Left kidney (tissue), 2 donors: ENCODE data around the gene SLC12A8. TPM values are rescaled to one million over a fixed set of nuclear protein-coding genes. Genes with fewer than 3 reads are reported as not detected.

Source experiments
- DNase-seq: peaks from one replicate; pipeline ENCODE4 v3.0.0-alpha.2; 2013
- polyA plus RNA-seq: library from polyadenylated mRNA; unstranded; fragments of 120-200 nt; gene quantifications from one replicate; pipeline ENCODE4 v1.2.1, GENCODE V29; 2013; ENCODE audit not compliant: insufficient read length

The SLC12A8 gene
- polyA plus RNA-seq, 1 donor, result 7.7 TPM

GRCh38 chr3:125154110-125154509 is 58.4 kb downstream of the SLC12A8 start:
- DNase-seq, result no peak

GRCh38 chr3:125152951-125153350 is 59.6 kb downstream of the SLC12A8 start:
- DNase-seq, result no peak

DNA sequence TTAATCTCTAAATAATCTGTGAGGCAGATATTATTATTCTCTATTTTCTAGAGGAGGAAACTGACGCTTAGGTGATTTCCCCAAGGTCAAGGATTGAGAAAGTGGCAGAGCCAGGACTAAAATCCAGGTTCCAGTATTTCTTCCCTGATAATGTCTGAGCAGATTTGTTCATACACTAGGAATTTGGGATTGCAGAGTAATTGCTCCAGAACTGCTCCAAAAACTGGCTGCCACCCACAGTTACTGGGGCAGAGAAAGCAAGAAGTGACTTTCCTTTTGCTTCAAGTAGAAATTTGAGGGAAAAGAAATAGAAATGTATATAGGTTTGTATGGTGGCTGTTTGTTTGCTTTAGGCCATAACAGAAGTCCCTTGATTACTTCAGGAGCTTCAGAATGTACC is 60.6 kb downstream of the SLC12A8 start:
- no peak for DNase-seq

DNA sequence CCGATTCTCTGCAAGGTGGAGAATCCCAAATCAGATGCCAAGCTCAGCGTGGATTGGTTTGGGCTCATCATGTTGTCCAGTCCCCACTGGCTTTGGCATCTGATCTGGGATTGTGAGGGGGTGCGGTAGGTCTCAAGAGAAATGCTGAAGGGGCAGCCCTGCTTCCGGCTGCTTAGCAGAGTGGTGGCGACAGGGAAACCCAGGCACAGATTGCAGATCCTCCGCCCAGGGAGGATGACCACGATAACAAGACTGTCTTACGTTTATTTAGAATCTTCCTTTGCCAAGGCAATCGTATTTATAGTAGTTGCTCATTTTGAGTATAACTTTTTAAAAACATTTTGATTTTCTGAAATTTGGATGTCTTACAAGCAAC is 61.1 kb downstream of the SLC12A8 start:
- no peak for DNase-seq

- DNase-seq, result no peak
Measured at GRCh38 chr3:125150525-125151441, 61.8 kb downstream of the SLC12A8 start.

DNA sequence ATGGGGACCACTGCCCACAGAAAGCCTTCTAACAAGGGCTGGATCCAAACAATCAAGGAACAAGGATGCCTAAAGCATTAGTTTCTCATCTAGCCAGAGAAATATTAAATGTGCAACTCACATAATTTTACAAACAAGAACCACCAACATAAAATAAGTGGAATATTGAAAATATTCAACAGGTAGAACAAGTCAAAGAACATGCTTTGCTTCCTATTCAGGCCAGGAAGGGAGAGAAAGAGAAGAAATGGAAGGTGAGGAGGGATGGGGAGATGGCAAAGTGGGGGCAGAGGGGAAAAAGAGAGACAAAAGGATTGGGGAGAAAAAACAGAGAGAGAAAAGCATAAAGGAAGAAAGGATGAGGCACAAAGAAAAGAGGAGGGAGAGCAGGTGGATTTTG is 63.1 kb downstream of the SLC12A8 start:
- no peak for DNase-seq

- DNase-seq, result no peak
Measured at GRCh38 chr3:125148836-125149235, 63.7 kb downstream of the SLC12A8 start.

DNA sequence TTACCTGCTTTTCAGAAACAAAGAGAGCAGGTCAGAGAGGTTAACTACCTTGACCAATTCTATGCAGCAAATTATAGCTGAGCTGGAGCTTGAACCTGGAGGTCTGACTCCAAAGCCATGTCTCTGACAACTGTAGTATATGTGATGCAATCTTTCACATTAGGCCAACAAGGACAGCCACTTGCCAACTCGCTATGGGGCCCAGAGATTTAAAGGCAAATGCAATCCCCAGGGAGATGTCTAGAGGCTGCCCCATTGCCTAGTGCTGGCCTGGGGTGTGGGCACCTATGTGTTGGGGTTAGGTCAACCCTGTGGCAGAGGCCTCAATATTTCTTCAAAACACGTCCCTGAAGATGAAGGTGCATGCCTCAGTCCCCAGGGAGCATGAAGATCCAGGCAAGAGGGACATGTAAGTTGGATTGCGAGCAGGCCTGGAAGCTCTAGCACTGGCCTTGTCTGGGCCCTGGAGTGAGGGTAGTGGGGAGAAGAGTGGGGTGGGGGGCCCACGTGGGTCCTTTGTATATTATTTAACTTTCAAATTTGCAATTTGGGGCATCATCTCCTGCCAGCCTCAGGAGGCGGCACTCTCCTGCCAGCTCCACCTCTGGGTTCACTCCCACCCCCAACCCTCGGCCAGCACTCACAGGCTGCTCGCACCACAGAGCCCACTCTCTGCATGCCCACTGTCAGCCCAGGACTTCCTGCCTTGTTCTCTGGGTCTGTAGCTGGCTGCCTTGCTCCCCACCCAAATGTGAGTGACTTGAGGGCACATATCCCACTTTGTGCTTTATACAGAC is 64.3 kb downstream of the SLC12A8 start:
- no peak for DNase-seq

- no peak for DNase-seq
Measured at GRCh38 chr3:125147491-125147820, 65.1 kb downstream of the SLC12A8 start.

DNA sequence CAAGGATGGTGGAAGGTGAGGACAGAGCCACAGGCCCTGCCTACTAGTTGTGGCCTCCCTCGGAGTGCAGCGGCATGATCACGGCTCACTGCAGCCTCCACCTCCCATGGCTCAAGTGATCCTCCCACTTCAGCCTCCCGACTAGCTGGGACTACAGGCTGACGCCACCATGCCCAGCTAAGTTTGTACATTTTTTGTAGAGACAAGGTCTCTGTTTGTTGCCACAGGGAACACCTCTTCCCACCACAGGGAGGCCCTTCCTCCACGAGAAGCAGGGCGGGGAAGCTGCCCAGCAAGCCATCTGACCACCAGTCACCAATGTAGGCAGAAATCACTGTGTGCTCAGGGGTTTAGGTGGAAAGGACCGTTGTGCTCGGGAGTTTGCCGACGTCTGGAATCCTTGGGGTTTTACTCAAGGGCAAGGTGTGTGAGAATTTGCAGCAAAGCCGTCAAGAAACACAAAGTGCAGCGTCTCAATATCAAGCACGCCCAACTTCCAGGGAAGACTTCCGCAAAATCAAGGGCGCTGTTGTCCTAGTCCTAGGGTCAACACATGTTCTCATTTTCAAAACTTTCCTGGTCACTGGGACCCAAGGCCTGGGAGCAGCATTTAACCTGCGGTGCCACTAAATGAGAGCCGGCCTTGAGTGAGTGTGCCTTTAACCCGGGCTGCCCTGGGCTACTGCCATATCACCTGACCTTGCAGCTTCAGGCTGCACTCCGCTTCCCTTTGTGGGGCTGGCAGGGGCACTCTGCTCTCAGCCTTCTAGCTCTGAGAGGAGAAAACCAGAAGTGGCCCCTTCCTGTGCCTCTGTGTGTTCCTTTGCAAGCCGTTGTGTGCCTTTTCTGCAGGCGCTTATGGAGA is 65.7 kb downstream of the SLC12A8 start:
- DNase-seq, result no peak

DNA sequence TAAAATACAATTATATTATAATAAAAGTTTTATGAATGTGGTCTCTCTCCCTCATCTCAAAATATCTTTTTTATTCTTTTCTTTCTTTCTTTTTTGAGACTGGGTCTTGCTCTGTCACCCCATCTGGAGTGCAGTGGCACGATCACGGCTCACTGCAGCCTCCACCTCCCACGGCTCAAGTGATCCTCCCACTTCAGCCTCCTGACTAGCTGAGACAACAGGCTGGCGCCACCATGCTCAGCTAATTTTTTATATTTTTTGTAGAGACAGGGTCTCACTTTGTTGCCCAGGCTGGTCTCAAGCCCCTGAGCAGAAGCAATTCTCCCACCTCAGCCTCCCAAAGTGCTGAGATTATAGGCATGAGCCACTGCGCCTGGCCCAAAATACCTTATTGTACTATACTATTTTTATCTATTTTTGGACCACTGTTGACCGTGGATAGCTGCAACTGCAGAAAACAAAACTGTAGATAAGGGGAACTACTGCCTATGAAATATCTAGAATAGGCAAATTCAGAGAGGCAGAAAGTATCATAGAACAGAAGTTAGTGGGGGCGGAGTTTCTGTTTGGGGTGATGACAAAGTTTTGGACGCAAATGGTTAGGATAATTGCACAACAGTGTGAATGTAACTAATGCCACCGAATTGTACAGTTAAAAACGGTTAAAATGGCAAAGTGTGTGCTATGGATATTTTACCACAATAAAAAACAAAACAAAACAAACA is 66.6 kb downstream of the SLC12A8 start:
- DNase-seq, result no peak

DNA sequence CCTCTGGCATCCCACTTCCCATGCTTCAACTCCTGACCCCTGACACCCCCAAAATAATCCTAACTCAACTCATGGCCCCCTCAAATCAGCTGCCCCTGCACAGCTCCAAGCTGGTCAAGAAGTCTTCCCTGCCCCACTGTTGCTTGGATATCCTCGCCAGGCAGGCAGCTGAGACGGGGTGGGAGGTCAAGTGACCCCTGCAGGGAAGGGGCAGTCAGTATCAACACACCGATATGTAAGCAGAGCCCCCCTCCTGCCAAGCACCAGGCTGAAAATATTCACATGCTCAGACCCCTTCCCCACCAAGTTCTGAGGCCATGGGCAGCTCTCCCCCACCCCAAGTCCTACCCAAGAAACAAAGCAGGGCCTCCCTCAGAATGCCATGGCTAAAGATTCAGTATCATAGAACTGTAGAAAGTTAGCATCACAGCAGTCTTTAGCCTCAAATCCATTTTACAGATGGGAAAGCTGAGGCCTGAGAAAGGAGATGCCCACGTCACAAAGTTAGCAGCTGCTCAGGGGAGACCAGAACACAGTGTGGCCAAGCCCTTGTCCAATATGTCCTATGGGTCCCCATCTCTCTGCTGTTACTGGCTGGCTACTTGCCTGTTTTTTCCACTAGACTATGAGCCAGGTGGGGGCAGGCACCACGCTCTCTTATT is 67.8 kb downstream of the SLC12A8 start:
- no peak for DNase-seq

DNA sequence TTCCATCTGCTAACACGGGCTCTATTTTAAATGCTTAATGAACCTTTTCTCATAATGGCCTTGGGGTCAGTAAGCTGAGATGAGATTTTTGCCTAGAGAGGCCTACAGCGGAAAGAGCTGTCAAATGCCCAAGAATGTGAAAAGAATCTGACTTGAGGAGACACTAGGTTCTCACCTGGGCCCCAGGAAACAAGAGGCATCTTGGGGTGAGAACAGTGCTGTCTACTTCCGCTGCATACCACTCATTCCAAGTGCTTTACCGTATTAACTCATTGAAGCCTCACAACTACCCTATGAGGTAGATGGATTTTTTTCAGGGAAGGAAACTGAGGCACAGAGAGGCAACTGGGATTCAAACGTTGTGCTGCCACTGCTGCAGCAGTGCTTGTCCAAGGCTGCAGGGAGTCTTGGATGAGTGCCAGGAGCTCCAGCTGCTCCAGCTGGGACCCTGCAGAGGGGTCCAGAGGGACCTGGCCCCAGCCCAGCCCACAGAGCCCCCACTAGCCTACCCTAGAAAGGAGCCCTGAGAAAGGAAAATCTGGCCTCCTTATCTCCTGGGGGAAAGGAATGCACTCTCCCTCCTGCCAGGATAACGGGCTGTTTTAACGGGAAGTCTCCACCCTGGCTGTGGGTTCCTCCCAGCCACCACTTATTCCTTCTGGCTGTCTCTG is 68.4 kb downstream of the SLC12A8 start:
- DNase-seq, result no peak

- DNase-seq, result no peak
Measured at GRCh38 chr3:125143538-125143937, 69.0 kb downstream of the SLC12A8 start.

DNA sequence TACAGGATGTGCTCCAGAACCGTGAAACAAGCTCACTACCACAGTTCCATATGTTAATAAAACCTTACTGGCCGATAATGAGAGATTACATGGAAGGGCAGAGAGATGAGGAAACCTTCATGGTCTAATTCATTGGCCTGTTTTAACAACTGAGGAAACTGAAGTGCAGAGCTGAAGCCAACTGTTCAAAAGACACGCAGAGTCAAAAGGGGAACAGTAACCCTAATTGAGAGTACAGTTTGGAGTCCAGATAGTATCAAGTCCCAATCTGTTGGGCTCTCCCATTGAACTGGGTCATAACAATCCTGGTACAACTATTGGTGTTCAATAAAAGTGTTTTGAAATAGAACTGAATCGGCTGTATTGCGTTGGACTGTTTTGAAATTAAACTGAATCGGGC is 69.6 kb downstream of the SLC12A8 start:
- DNase-seq, result no peak

- no peak for DNase-seq
Measured at GRCh38 chr3:125142420-125142778, 70.1 kb downstream of the SLC12A8 start.

GRCh38 chr3:125141596-125142419 is 70.7 kb downstream of the SLC12A8 start:
- DNase-seq, result no peak

GRCh38 chr3:125140818-125141595 is 71.5 kb downstream of the SLC12A8 start:
- DNase-seq, result no peak
